Thyroid gland (tissue), 4 donors: ENCODE data around the gene POLR2A.

Experiments used
- CTCF ChIP-seq, 6 experiments: fragments of 200-600 bp in 3 of 6; fragments of 450-650 bp in 3 of 6; sonication (generic) in 3 of 6; IDR thresholded peaks; one replicate each; pipeline ENCODE4 v1.5.1; 2016 to 2019; ENCODE audit warnings: antibody characterized with exemption in 6 of 6, mild to moderate bottlenecking in 2 of 6, inconsistent platforms in 1 of 6, moderate library complexity in 1 of 6
- POLR2A ChIP-seq, 2 donors: fragments of 450-650 bp; IDR thresholded peaks; one replicate each; pipeline ENCODE4 v1.6.1; 2017; ENCODE audit warnings: antibody characterized with exemption in 2 of 2, mild to moderate bottlenecking in 2 of 2, moderate library complexity in 1 of 2

GRCh38 chr17:7440113-7440833 is 43.9 kb upstream of the POLR2A start:
- TF ChIP-seq POLR2A (IDR thresholded peaks at IDR 0.05) (peak in 1 of 2 donors; percentile 36), CTCF (IDR thresholded peaks at IDR 0.05) (peak in 1 of 6 experiments; percentile 9)
